VCaP (cell line): ENCODE data around the gene RANBP2.

Experiments used
- H3K27ac ChIP-seq: fragments of 450-650 bp; 2 replicates; pipeline ENCODE4 v1.5.1; 2017
- TF ChIP-seq, protein P1 (sequence below): fragments of 450-650 bp; conservative IDR thresholded peaks from 2 replicates; pipeline ENCODE4 v1.5.1; 2017; ENCODE audit warnings: mild to moderate bottlenecking, moderate library complexity

The RANBP2 gene

DNA sequence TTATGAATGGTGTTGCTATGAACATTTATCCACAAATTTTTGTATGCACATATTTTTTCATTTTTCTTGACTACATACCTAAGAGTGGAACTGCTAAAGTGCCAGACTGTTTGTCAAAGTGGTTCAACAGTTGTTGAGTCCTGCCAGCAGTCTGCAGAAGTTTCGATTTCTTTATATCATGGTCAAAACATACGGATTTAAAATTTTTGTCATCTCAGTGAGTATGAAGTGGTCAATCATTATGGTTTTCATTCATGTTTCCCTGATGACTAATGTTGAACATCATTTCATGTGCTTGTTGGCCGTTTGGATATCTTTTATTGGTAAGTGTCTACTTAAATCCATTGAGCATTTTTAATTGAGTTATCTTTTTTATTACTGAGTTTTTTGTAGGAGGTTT lies 106.5 kb downstream of the RANBP2 start:
- TF ChIP-seq, protein P1, sequence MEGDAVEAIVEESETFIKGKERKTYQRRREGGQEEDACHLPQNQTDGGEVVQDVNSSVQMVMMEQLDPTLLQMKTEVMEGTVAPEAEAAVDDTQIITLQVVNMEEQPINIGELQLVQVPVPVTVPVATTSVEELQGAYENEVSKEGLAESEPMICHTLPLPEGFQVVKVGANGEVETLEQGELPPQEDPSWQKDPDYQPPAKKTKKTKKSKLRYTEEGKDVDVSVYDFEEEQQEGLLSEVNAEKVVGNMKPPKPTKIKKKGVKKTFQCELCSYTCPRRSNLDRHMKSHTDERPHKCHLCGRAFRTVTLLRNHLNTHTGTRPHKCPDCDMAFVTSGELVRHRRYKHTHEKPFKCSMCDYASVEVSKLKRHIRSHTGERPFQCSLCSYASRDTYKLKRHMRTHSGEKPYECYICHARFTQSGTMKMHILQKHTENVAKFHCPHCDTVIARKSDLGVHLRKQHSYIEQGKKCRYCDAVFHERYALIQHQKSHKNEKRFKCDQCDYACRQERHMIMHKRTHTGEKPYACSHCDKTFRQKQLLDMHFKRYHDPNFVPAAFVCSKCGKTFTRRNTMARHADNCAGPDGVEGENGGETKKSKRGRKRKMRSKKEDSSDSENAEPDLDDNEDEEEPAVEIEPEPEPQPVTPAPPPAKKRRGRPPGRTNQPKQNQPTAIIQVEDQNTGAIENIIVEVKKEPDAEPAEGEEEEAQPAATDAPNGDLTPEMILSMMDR = no peak
- no peak overlapping the region for H3K27ac ChIP-seq

DNA sequence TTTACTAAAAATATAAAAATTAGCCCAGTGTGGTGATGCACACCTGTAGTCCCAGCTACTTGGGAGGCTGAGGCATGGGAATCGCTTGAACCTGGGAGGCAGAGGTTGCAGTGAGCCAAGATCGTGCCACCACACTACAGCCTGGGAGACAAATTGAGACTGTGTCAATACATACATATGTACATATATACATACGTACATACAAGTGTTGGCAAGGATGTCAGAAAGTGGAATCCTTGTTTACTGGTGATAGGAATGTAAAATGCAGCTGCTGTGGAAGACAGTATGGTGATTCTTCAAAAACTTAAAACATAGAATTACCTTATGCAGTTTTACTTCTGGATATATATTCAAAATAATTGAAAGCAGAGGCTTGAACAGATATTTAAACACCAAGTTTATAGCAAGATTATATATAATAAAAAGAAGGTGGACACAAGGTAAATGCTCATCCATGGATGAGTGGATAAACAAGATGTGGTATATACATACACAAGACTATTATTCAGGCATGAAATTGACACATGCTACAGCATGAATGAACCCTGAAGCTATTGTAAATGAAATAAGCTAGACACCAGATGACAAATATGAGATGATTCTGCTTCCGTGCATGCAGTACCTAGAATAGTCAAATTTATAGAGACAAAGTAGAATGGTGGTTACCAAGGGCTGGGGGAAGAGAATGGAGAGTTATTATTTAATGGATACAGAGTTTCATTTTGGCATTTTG lies 110.5 kb downstream of the RANBP2 start:
- H3K27ac ChIP-seq = no peak overlapping the region
- TF ChIP-seq, protein P1 = no peak

DNA sequence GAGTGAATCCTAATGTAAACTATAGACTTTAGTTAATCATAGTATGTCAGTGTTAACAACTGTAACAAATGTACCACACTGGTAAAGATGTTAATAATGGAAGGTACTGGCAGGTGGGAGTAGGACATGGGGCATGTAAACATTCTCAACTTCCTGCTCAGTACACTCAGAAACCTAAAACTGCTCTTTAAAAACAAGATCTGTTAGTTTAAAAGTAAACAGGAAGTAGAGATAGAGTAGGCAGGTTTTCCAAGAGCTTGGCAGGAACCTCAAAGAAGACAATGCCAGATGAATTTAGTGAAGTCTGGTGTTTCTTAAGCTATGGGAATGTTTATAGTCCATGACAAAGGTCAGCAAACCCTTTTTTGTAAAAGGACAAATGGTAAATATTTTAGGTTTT lies 113.9 kb downstream of the RANBP2 start:
- peak overlapping the region; percentile 90 for H3K27ac ChIP-seq

DNA sequence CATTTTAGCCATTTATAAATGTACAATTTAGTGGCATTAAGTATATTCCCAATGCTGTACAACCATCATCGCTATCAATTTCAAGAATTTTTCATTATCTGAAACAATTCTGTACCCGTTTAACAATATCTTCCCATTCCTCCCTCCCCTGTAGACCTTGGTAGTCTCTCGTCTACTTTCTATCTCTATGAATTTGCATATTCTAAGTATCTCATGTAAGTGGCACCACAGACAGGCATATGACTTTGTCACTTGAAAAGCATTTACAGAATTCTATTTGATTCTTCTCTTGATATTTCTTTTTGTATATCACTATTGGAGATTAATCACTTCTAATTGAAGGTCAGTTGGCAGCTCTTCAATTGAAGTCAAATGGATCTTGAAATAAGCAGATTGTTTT lies 115.3 kb downstream of the RANBP2 start:
- TF ChIP-seq, protein P1 = no peak
- H3K27ac ChIP-seq = peak overlapping the region; percentile 90

More for the DNA sequence above, 113.9 kb downstream of the RANBP2 start:
- TF ChIP-seq, protein P1 = no peak

DNA sequence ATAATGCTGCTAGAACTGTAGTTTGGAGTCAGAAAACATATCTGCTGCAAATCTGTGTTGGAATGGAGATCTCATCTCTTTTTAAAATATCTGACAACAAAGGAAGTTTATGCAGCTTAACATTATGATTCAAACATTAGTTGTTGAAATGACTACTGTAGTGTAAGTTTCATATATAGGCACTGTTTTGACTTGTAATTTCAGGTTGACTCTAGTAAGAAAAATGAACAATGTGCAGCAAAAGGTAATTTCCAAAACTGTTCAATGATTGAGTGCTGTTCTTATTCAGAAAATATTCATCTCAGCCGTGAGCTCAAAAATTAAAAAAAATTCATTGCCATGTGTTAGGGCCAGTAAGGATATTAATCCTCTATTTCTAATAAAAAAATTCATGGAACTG lies 115.8 kb downstream of the RANBP2 start:
- H3K27ac ChIP-seq = peak overlapping the region; percentile 90
- TF ChIP-seq, protein P1 = no peak
